ENCODE data around the gene CNPY1.

The CNPY1 gene

GRCh38 chr7:155560982-155561686, 14.8 kb upstream of the CNPY1 start:
- WGBS: 88% methylated on average over 15 of the region's 18 CpGs
- H3K4ac ChIP-seq (ENCODE audit: low read depth in 1 of 2, low read length in 2 of 2): no peak overlapping the region
- no peak for DNase-seq
- no peaks in the 10 kb centered on the region for H3K36me3 ChIP-seq (ENCODE audit: control insufficient read depth in 1 of 2, insufficient read depth in 2 of 2, low read depth in 1 of 2, low read length in 2 of 2)
- no peak overlapping the region for H4K8ac ChIP-seq (ENCODE audit: low read length)
- no peak overlapping the region for H2BK15ac ChIP-seq (ENCODE audit: low read depth, poor library complexity, severe bottlenecking)
- H3K23ac ChIP-seq (ENCODE audit: low read length in 2 of 2): no peak overlapping the region
- no peak overlapping the region for H2BK12ac ChIP-seq (ENCODE audit: low read length in 2 of 2)
- H2BK5ac ChIP-seq (ENCODE audit: low read depth, low read length, poor library complexity, severe bottlenecking): no peak overlapping the region
- H2AK5ac ChIP-seq (ENCODE audit: low read length, severe bottlenecking): no peak overlapping the region
- no peak overlapping the region for H3K4me3 ChIP-seq (ENCODE audit: insufficient read depth in 1 of 2, low read depth in 1 of 2, low read length in 2 of 2)
- no peak overlapping the region for H2AFZ ChIP-seq (ENCODE audit: low read depth, low read length)
- no peak overlapping the region for H4K91ac ChIP-seq (ENCODE audit: low read length)
- no peak overlapping the region for H3K18ac ChIP-seq (ENCODE audit: low read depth in 1 of 2, low read length in 2 of 2)
- H3K4me1 ChIP-seq (ENCODE audit: control insufficient read depth, insufficient read depth, low read depth, low read length): no peaks in the 10 kb centered on the region
- peaks cover 10 to 26% of the 10 kb centered on the region in 2 experiments for H3K27me3 ChIP-seq (ENCODE audit: control insufficient read depth in 1 of 2, insufficient read depth in 1 of 2, low read length in 2 of 2)
- H3K79me1 ChIP-seq (replicated peaks; ENCODE audit: low read length, poor library complexity, severe bottlenecking): no peaks in the 10 kb centered on the region
- H3K9me3 ChIP-seq (ENCODE audit: control insufficient read depth, low read length): no peaks in the 10 kb centered on the region
- H3K27ac ChIP-seq (ENCODE audit: low read length, poor library complexity, severe bottlenecking): no peak overlapping the region
- H3K14ac ChIP-seq (ENCODE audit: low read length in 2 of 2): no peak overlapping the region
- H3K9ac ChIP-seq (ENCODE audit: low read length): no peak overlapping the region
- no peak overlapping the region for H2BK120ac ChIP-seq (ENCODE audit: low read depth, low read length)
- no peak overlapping the region for H3K4me2 ChIP-seq (ENCODE audit: low read length, poor library complexity, severe bottlenecking)

DNA sequence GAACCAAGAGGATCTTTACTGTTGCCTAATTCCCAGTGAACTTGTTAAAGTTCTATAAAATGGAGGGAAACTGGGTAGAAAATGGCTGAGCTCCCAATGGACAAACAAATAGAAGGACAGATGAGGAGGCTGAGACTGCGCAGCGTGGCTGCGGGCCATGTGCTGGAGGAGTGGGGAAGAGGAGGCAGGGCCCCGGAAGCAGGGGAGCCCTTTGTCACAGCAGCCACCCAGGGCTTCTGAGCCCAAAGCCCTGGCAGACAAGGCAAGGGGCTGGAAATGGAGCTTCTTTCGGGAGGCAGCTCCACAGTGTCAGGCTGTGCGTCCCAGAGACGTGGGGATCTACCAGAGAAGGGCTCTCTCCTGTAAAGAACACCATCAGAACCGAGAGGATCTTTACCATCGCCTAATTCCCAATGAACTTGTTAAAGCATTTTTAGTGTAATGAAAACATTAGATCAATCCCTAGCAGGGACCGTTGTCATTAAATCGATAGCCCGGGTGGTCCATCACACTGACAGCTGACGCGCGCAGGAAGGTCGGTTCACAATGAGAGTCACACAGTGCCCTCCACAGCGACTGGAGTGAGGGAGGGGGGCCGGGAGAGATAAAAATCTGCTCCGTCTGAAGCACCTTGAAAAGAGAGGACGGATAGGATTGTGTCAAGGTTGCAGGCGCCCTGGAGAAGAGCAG, 14.0 kb upstream of the CNPY1 start:
- Histone ChIP-seq H3K9ac (ENCODE audit: low read length) (no peak overlapping the region), H2BK5ac (ENCODE audit: low read depth, low read length, poor library complexity, severe bottlenecking) (no peak overlapping the region), H2BK12ac (ENCODE audit: low read length in 2 of 2) (no peak overlapping the region), H3K27me3 (ENCODE audit: control insufficient read depth in 1 of 2, insufficient read depth in 1 of 2, low read length in 2 of 2) (peaks cover 10 to 26% of the 10 kb centered on the region in 2 experiments), H3K9me3 (ENCODE audit: control insufficient read depth, low read length) (no peaks in the 10 kb centered on the region), H4K8ac (ENCODE audit: low read length) (no peak overlapping the region), H3K4me1 (ENCODE audit: control insufficient read depth, insufficient read depth, low read depth, low read length) (no peaks in the 10 kb centered on the region), H2BK15ac (ENCODE audit: low read depth, poor library complexity, severe bottlenecking) (no peak overlapping the region), H3K27ac (ENCODE audit: low read length, poor library complexity, severe bottlenecking) (no peak overlapping the region), H3K36me3 (ENCODE audit: control insufficient read depth in 1 of 2, insufficient read depth in 2 of 2, low read depth in 1 of 2, low read length in 2 of 2) (no peaks in the 10 kb centered on the region), H3K4me2 (ENCODE audit: low read length, poor library complexity, severe bottlenecking) (no peak overlapping the region), H2AK5ac (ENCODE audit: low read length, severe bottlenecking) (no peak overlapping the region), H2BK120ac (ENCODE audit: low read depth, low read length) (no peak overlapping the region), H3K14ac (ENCODE audit: low read length in 2 of 2) (no peak overlapping the region), H3K79me1 (replicated peaks; ENCODE audit: low read length, poor library complexity, severe bottlenecking) (no peaks in the 10 kb centered on the region), H3K4ac (ENCODE audit: low read depth in 1 of 2, low read length in 2 of 2) (no peak overlapping the region), H3K23ac (ENCODE audit: low read length in 2 of 2) (no peak overlapping the region), H4K91ac (ENCODE audit: low read length) (no peak overlapping the region), H2AFZ (ENCODE audit: low read depth, low read length) (no peak overlapping the region), H3K18ac (ENCODE audit: low read depth in 1 of 2, low read length in 2 of 2) (no peak overlapping the region), H3K4me3 (ENCODE audit: insufficient read depth in 1 of 2, low read depth in 1 of 2, low read length in 2 of 2) (no peak overlapping the region)
- DNase-seq: no peak
- WGBS: 89% methylated on average over 19 of the region's 21 CpGs

DNA sequence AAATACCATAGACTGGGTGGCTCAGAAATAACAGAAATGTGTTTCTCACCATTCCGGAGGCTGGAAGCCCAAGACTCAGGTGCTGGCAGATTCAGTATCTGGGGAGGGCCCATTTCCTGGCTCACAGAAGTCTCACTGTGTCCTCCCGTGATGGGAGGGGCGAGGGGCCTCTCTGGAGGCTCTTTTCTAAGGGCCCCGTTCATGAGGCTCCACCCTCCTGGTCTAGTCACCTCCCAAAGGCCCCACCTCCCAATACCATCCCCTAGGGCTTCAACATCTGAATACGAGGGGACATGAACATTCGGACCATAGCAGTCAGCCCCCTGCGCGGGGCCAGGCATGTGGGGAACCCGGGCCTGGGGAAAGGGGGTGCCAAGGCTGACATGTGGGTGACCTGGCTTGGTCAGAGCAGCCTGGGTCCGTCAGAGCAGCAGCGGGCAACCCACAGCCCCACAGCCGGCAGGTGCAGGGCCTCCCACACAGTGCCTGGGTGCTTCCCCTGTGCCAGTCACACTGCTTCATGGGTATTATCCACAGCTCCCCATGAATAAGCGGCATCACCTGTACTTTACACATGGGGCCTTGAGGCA, 13.3 kb upstream of the CNPY1 start:
- Histone ChIP-seq H2BK5ac (ENCODE audit: low read depth, low read length, poor library complexity, severe bottlenecking) (no peak overlapping the region), H2AK5ac (ENCODE audit: low read length, severe bottlenecking) (no peak overlapping the region), H2BK15ac (ENCODE audit: low read depth, poor library complexity, severe bottlenecking) (no peak overlapping the region), H3K27ac (ENCODE audit: low read length, poor library complexity, severe bottlenecking) (no peak overlapping the region), H3K79me1 (replicated peaks; ENCODE audit: low read length, poor library complexity, severe bottlenecking) (no peaks in the 10 kb centered on the region), H3K9ac (ENCODE audit: low read length) (no peak overlapping the region), H3K4ac (ENCODE audit: low read depth in 1 of 2, low read length in 2 of 2) (no peak overlapping the region), H4K91ac (ENCODE audit: low read length) (no peak overlapping the region), H3K4me3 (ENCODE audit: insufficient read depth in 1 of 2, low read depth in 1 of 2, low read length in 2 of 2) (no peak overlapping the region), H3K36me3 (ENCODE audit: control insufficient read depth in 1 of 2, insufficient read depth in 2 of 2, low read depth in 1 of 2, low read length in 2 of 2) (no peaks in the 10 kb centered on the region), H2BK120ac (ENCODE audit: low read depth, low read length) (no peak overlapping the region), H3K23ac (ENCODE audit: low read length in 2 of 2) (no peak overlapping the region), H3K4me1 (ENCODE audit: control insufficient read depth, insufficient read depth, low read depth, low read length) (no peaks in the 10 kb centered on the region), H3K14ac (ENCODE audit: low read length in 2 of 2) (no peak overlapping the region), H3K27me3 (ENCODE audit: control insufficient read depth in 1 of 2, insufficient read depth in 1 of 2, low read length in 2 of 2) (peaks cover 10 to 22% of the 10 kb centered on the region in 2 experiments), H2AFZ (ENCODE audit: low read depth, low read length) (no peak overlapping the region), H3K4me2 (ENCODE audit: low read length, poor library complexity, severe bottlenecking) (no peak overlapping the region), H3K9me3 (ENCODE audit: control insufficient read depth, low read length) (no peaks in the 10 kb centered on the region), H4K8ac (ENCODE audit: low read length) (no peak overlapping the region), H2BK12ac (ENCODE audit: low read length in 2 of 2) (no peak overlapping the region), H3K18ac (ENCODE audit: low read depth in 1 of 2, low read length in 2 of 2) (no peak overlapping the region)
- 84% methylated on average over 12 of the region's 13 CpGs for WGBS
- DNase-seq: no peak

- Histone ChIP-seq H3K14ac (ENCODE audit: low read length in 2 of 2) (no peak overlapping the region), H3K4me3 (ENCODE audit: insufficient read depth in 1 of 2, low read depth in 1 of 2, low read length in 2 of 2) (no peak overlapping the region), H3K9ac (ENCODE audit: low read length) (no peak overlapping the region), H3K23ac (ENCODE audit: low read length in 2 of 2) (no peak overlapping the region), H3K79me1 (replicated peaks; ENCODE audit: low read length, poor library complexity, severe bottlenecking) (no peaks in the 10 kb centered on the region), H3K4me2 (ENCODE audit: low read length, poor library complexity, severe bottlenecking) (no peak overlapping the region), H2BK15ac (ENCODE audit: low read depth, poor library complexity, severe bottlenecking) (no peak overlapping the region), H2BK120ac (ENCODE audit: low read depth, low read length) (no peak overlapping the region), H3K27me3 (ENCODE audit: control insufficient read depth in 1 of 2, insufficient read depth in 1 of 2, low read length in 2 of 2) (peaks cover 10 to 17% of the 10 kb centered on the region in 2 experiments), H3K18ac (ENCODE audit: low read depth in 1 of 2, low read length in 2 of 2) (no peak overlapping the region), H3K36me3 (ENCODE audit: control insufficient read depth in 1 of 2, insufficient read depth in 2 of 2, low read depth in 1 of 2, low read length in 2 of 2) (no peaks in the 10 kb centered on the region), H2BK5ac (ENCODE audit: low read depth, low read length, poor library complexity, severe bottlenecking) (no peak overlapping the region), H4K8ac (ENCODE audit: low read length) (no peak overlapping the region), H2AFZ (ENCODE audit: low read depth, low read length) (no peak overlapping the region), H2AK5ac (ENCODE audit: low read length, severe bottlenecking) (no peak overlapping the region), H3K4ac (ENCODE audit: low read depth in 1 of 2, low read length in 2 of 2) (no peak overlapping the region), H3K9me3 (ENCODE audit: control insufficient read depth, low read length) (peaks cover 3% of the 10 kb centered on the region), H3K27ac (ENCODE audit: low read length, poor library complexity, severe bottlenecking) (no peak overlapping the region), H4K91ac (ENCODE audit: low read length) (no peak overlapping the region), H3K4me1 (ENCODE audit: control insufficient read depth, insufficient read depth, low read depth, low read length) (no peaks in the 10 kb centered on the region), H2BK12ac (ENCODE audit: low read length in 2 of 2) (no peak overlapping the region)
- DNase-seq: no peak
- WGBS: 94% methylated on average over 13 of the region's 13 CpGs
These were observed 12.6 kb upstream of the CNPY1 start for GRCh38 chr7:155558961-155559360.

Data from mesenchymal stem cell (in vitro differentiated cells and primary cell).